HepG2 (cell line): ENCODE results near the gene CSH1. TPM values are rescaled to one million over a fixed set of nuclear protein-coding genes. Genes with fewer than 3 reads are reported as not detected.
"Not testable (repeated sequence)": the region's sequence is repeated elsewhere in the genome, so short reads cannot be mapped to it uniquely, and the experiment has no call there.

Source experiments
- ATAC-seq: fragments of 200-7000 bp; cut with Tn5 transposase; 3 replicates; pipeline ENCODE4 v1.9.1; 2020; ENCODE audit warnings: mild to moderate bottlenecking, moderate library complexity
- BruUV-seq: library from RNA; stranded (reverse); fragments of 400-500 nt; replicated peaks from 2 replicates; lab custom pipeline; 2021; lab: Mats Ljungman, UMichigan
- CTCF ChIA-PET: fragments of 300-600 bp; formaldehyde crosslinking; extraction: SDS; loops from one replicate; lab custom pipeline; 2021; ENCODE audit warnings: low total read pairs, inconsistent platforms, low intra/inter-chr PET ratio; lab: Yijun Ruan, JAX
- POLR2A ChIA-PET: fragments of 350-600 bp; sonication (Branson Sonifier 250); formaldehyde crosslinking; loops from one replicate; lab custom pipeline; 2020; ENCODE audit warnings: antibody characterized with exemption, inconsistent platforms; lab: Yijun Ruan, JAX
- DNase-seq: peaks from one replicate; pipeline ENCODE4 v3.0.0-alpha.2; 2015; ENCODE audit warnings: low spot score
- FAIRE-seq: peaks from 3 replicates; lab custom pipeline; 2011; peaks lifted over from hg19 to GRCh38; lab: Jason Lieb, UNC
- H2AFZ ChIP-seq: one replicate; pipeline ENCODE4 v1.6.1; 2011; ENCODE audit warnings: low read length, inconsistent platforms
- H3K27ac ChIP-seq: fragments of 300-600 bp; 3 replicates; pipeline ENCODE4 v1.8.0; 2011; ENCODE audit warnings: mixed run types, mild to moderate bottlenecking, mixed read lengths, low read length, inconsistent platforms; ENCODE audit not compliant: insufficient read depth; ENCODE audit errors: extremely low read length
- H3K27me3 ChIP-seq, 2 experiments: fragments of 200-600 bp in 1 of 2; 2 replicates in 1 of 2; 3 replicates in 1 of 2; pipeline versions ENCODE4 v1.6.0 to v1.8.0; 2011; ENCODE audit warnings: low read length in 2 of 2, mild to moderate bottlenecking in 2 of 2, moderate library complexity in 2 of 2, inconsistent platforms in 1 of 2; ENCODE audit not compliant: insufficient read depth in 2 of 2, control insufficient read depth in 1 of 2
- H3K36me3 ChIP-seq, 2 experiments: fragments of 200-600 bp in 1 of 2; replicated peaks in 1 of 2; 2 replicates in 1 of 2; 3 replicates in 1 of 2; pipeline versions ENCODE4 v1.5.1 to v1.8.0; 2011; ENCODE audit warnings: low read length in 2 of 2, inconsistent platforms in 1 of 2; ENCODE audit not compliant: insufficient read depth in 2 of 2, control insufficient read depth in 1 of 2
- H3K4me1 ChIP-seq: 2 replicates; pipeline ENCODE4 v1.5.1; 2012; ENCODE audit warnings: low read length, inconsistent platforms; ENCODE audit not compliant: insufficient read depth
- H3K4me2 ChIP-seq: 2 replicates; pipeline ENCODE4 v1.6.0; 2011; ENCODE audit warnings: low read depth, low read length, inconsistent platforms
- H3K4me3 ChIP-seq, 3 experiments: fragments of 200-600 bp in 1 of 3; sonication (generic), shearing (Covaris generic) in 1 of 3; replicated peaks in 1 of 3; 2 replicates each; pipeline ENCODE4 v1.5.1; 2011 to 2016; ENCODE audit warnings: low read length in 3 of 3, inconsistent platforms in 2 of 3, low read depth in 2 of 3, mild to moderate bottlenecking in 2 of 3, control low read depth in 1 of 3, mixed read lengths in 1 of 3; ENCODE audit not compliant: insufficient read depth in 1 of 3
- H3K79me2 ChIP-seq: one replicate; pipeline ENCODE4 v1.6.1; 2011; ENCODE audit warnings: low read length, inconsistent platforms; ENCODE audit not compliant: insufficient read depth
- H3K9ac ChIP-seq: 2 replicates; pipeline ENCODE4 v1.6.0; 2011; ENCODE audit warnings: mild to moderate bottlenecking, low read depth, low read length, inconsistent platforms; ENCODE audit not compliant: insufficient read depth
- H3K9me3 ChIP-seq: 2 replicates; pipeline ENCODE4 v1.5.1; 2012; ENCODE audit warnings: mild to moderate bottlenecking, low read length
- H4K20me1 ChIP-seq: 2 replicates; pipeline ENCODE4 v1.6.0; 2011; ENCODE audit warnings: inconsistent platforms, mild to moderate bottlenecking, low read length, moderate library complexity; ENCODE audit not compliant: insufficient read depth
- WGBS: methylation state at CpG from one replicate; pipeline ENCODE4 v1.1.6; 2017; ENCODE audit warnings: low lambda C conversion rate; 5-methylcytosine and 5-hydroxymethylcytosine counted together
- in situ Hi-C: cut with HindIII; loops from 2 replicates; pipeline ENCODE4 v1.10.0; 2017; ENCODE audit warnings: low pct_unique_long_range_greater_than_20kb; ENCODE audit not compliant: extremely low pct_ligation_motif_present
- intact Hi-C: fragments of 100-400 bp; cut with micrococcal nuclease; formaldehyde crosslinking; loops from one replicate; pipeline ENCODE4 v1.10.0; 2022; ENCODE audit not compliant: unreplicated experiment
- polyA plus RNA-seq, 8 experiments: library from polyadenylated mRNA; depleted of rRNA in 3 of 8; stranded (reverse) in 7 of 8; unstranded in 1 of 8; fragments of >200 nt; fragmentation: Illumina TruSeq in 4 of 8; extraction: Trizol in 4 of 8; gene quantifications; 2 replicates each; pipeline versions ENCODE4 v1.2.1 to v1.2.3, GENCODE V29; 2011 to 2016; ENCODE audit warnings: low read depth in 4 of 8, missing spikeins in 1 of 8, mixed read lengths in 1 of 8; ENCODE audit not compliant: insufficient read depth in 1 of 8
- total RNA-seq, 5 experiments: library from RNA; depleted of rRNA; stranded (reverse); fragments of >200 nt; fragmentation: Illumina TruSeq; extraction: Trizol; gene quantifications; 2 replicates each; pipeline ENCODE4 v1.2.3, GENCODE V29; 2016; ENCODE audit warnings: low read depth in 1 of 5

Gene CSH1
- total and polyA plus RNA-seq, 2 of the 13 experiments (the other 11 are each of a cell fraction or from before 2014, with no cell fraction given) = not detected

- intact Hi-C loops, BruUV-seq, H4K20me1 ChIP-seq, DNase-seq, ATAC-seq, H3K4me1 ChIP-seq, H3K36me3 ChIP-seq, H3K9me3 ChIP-seq, FAIRE-seq, POLR2A ChIA-PET, H3K4me2 ChIP-seq, H3K27me3 ChIP-seq, H3K4me3 ChIP-seq, H3K27ac ChIP-seq, H3K79me2 ChIP-seq, in situ Hi-C loops, H2AFZ ChIP-seq, H3K9ac ChIP-seq, CTCF ChIA-PET: not testable (repeated sequence)
- 56% methylated on average over 3 of the region's 10 CpGs for WGBS
Measured at GRCh38 chr17:63894821-63895220, 1.6 kb downstream of the CSH1 start.

- DNase-seq, H3K9me3 ChIP-seq, H4K20me1 ChIP-seq, H3K9ac ChIP-seq, intact Hi-C loops, ATAC-seq, FAIRE-seq, BruUV-seq, in situ Hi-C loops, CTCF ChIA-PET, H3K4me3 ChIP-seq, H3K4me2 ChIP-seq, H3K79me2 ChIP-seq, POLR2A ChIA-PET, H3K4me1 ChIP-seq, H2AFZ ChIP-seq, H3K36me3 ChIP-seq, H3K27ac ChIP-seq, H3K27me3 ChIP-seq: not testable (repeated sequence)
- 1% methylated on average over 3 of the region's 3 CpGs for WGBS
Measured at GRCh38 chr17:63894021-63894420, 2.4 kb downstream of the CSH1 start.
